Activated CD8-positive, alpha-beta memory T cell treated with anti-CD3 and anti-CD28 coated beads, Interleukin-2, amount 50 U/mL, for 24 hours (primary cell): ENCODE data around the gene NAV2.

Source experiments
- DNase-seq: peaks from one replicate; pipeline ENCODE4 v3.0.0-alpha.2; 2020; ENCODE audit errors: extremely low read depth

The NAV2 gene

GRCh38 chr11:19714387-19715363 is 2.0 kb downstream of the NAV2 start:
- no peak for DNase-seq

GRCh38 chr11:19715373-19715772 is 2.7 kb downstream of the NAV2 start:
- no peak for DNase-seq

DNA sequence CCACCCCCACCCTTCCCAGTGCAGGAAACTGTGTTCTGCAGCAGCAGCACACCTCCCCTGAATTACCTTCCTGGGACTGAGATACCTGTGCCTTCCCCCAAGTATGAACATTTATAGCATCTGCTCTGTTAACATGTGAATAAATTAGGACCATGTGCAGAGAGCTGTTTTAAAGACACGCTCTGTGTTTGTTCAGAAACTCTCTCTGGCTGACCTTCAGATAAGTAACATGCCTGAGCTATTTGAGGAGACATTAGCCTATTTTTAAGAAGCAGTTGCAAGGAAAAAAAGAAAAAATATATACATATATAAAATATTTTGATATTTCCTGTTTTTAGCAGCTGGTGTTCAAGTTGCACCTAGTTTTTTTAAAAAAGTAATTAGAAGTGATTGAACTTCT is 5.4 kb downstream of the NAV2 start:
- DNase-seq, result no peak

DNA sequence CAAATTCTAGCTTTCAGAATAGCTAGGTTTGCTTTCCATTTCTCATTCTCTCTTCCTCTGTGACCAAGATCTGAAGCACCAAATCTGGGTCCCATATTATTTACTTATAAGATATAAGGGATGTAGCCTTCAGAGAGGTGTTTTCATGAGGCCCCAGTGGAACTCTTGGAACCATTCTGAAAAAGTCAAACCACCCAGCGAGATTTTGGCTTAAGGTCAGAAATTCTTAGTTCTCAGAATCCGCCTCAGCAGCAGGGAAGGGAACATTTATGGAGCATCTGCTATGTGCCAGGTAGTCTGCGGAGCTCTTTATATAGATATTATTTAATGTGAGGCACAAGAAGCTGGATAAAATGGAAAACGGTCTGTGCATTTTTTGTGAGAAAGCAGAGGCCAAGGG is 6.3 kb downstream of the NAV2 start:
- DNase-seq, result no peak

GRCh38 chr11:19719960-19720359 is 7.3 kb downstream of the NAV2 start:
- no peak for DNase-seq

- DNase-seq, result no peak
Observed at GRCh38 chr11:19721176-19721575, 8.5 kb downstream of the NAV2 start.

GRCh38 chr11:19722702-19723101 is 10.1 kb downstream of the NAV2 start:
- no peak for DNase-seq

- DNase-seq, result no peak
Observed at GRCh38 chr11:19723572-19724342, 11.1 kb downstream of the NAV2 start.

GRCh38 chr11:19724765-19725164 is 12.1 kb downstream of the NAV2 start:
- no peak for DNase-seq

GRCh38 chr11:19725379-19726079 is 12.9 kb downstream of the NAV2 start:
- DNase-seq, result no peak

GRCh38 chr11:19727246-19727645 is 14.6 kb downstream of the NAV2 start:
- no peak for DNase-seq

GRCh38 chr11:19728436-19728835 is 15.8 kb downstream of the NAV2 start:
- no peak for DNase-seq

DNA sequence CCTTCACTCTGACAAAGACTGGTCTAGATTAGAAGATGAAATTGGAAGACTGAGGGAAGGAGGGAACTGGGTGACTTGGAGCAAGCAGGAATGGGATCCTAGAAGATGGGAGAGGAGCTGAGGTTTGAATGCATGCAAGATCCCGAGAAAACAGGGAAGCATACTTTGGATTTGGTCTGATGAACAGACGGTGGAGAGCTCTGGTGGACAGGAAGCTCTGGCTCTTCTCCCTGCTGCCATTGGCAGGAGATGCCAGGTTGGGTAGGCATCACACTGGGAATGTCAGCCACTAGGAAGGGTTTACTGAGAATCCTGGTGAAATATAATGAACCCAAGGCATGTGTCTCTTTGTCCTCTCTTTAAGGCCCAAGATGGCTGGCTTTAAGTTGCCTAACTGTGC is 16.5 kb downstream of the NAV2 start:
- DNase-seq, result no peak

GRCh38 chr11:19730373-19730772 is 17.7 kb downstream of the NAV2 start:
- no peak for DNase-seq

DNA sequence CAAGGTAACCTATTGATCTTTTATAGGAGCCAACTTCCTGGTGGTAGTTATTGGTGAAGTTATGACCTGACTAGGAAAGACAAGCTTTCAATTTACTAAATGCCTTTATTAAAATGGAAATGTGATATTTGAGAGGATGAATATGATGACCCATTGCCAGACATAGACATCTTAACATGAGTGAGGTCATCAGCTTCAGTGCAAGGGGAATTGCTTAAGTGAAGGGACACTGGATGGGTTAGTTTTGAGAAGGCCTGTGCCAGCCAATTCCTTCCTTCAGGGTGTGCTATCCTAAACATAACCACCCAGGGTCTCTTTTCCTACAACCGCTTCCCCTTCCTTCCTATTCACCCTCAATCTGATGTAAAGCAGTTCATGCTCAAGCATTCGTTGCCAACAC is 21.5 kb downstream of the NAV2 start:
- no peak for DNase-seq

DNA sequence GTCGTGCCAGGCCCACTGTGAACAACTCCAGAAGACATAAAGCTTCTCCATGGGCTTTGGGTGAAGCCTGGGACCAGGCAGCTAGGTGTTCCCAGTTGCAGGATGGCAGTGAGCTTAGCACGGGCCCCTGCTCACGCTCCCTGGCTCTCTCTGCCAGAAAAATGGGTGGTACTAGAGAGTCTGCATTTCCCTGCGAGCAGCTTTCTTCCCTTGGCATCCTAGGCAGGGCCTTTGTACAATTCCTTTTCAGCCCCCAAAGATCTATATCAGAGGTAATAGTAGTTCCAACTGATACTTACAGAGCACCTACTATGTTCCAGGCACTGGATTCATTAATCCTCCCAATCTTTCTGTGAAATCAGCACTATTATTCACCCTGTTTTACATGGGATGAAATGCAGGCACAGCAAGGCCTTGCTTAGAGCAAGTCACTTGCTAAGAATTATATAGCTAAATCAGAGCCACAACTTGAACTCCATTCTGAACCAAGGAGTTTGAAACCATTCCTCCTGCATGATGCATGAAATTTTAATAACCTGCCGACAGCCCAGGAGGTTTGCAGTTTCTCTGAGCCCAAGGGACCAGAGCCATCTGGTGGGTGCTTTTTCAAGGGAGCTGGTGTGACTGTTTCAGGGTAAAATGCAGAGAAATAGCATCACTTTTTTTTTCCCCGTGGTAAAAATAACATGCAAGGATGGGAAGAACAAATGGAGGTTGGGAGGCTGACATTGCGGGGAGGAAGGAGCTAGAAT is 22.7 kb downstream of the NAV2 start:
- DNase-seq, result no peak

DNA sequence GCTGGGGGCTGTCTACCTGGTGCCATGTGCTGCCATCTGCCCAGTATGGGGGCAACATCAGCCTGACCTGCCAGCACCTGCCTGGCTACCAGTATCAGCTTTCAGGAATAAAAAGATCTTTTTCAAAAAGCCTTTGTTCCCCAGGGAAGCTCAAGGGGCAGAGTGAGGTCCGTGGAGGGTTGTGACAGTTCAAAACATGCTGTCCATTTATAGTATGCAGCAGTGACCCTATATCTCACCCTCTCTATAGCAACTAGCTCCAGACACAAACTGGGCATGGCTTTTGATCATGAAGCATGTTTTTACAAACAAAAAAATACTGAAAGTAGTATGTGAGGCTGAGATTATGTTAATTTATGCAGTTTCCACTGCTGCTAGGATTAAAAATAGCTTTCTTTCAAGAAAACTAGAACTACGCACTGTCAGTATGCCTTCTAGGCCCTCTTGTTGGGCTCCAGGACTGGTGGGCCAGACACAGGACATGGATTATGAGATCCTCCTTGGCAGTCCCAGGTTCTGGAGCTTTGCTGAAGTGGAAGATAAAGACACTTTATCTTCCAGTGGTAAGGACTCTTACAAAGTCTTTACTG is 23.4 kb downstream of the NAV2 start:
- no peak for DNase-seq

DNA sequence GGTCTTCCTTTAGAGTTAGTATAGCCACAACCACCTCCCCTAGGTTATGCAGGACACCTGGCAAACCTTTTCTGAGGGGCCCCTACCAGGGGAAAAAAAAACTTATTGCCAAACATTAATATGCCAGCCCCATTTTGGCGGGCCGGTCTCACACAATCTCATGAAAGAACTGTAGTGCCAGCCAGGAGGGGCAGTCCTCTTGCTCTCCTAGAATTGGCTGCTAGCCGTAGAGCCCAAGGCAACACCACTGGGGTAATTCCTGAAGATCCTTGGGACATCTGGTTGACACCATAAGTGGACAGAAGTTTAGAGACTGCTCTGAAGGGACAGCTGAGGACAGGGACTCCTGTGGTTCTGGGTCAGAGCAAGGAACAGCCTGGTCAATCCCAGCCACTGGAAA is 24.2 kb downstream of the NAV2 start:
- DNase-seq, result no peak

- no peak for DNase-seq
Observed at GRCh38 chr11:19737575-19737974, 24.9 kb downstream of the NAV2 start.

GRCh38 chr11:19738124-19738523 is 25.5 kb downstream of the NAV2 start:
- DNase-seq, result no peak

DNA sequence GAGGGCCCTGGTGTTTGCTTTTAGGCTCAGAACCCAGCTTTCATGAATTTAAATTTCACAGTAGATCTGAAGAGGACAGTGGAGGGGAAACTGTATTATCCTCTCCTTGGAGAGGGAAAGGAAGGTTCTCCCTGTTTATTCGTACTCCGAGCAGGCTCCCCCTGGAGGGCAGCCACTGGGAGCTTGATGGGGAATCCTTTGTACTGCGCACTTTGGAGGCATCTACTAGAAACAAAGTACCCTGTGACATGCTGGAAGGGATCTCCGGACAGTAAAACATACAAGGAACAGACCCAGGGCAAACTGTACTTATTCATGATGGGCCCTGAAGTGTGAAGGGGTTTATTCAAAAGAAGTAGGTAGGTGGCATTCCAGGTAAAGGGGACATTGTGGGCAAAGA is 27.2 kb downstream of the NAV2 start:
- DNase-seq, result no peak
